Gastroesophageal sphincter (tissue), 3 donors: ENCODE results near the gene NR2F6.

Experiments used
- EP300 ChIP-seq: sonication (generic); formaldehyde crosslinking; IDR thresholded peaks from one replicate; pipeline ENCODE4 v1.6.1; 2017; ENCODE audit warnings: antibody characterized with exemption, mild to moderate bottlenecking
- POLR2A ChIP-seq, 2 donors: fragments of 450-650 bp; IDR thresholded peaks; one replicate each; pipeline ENCODE4 v1.6.1; 2017; ENCODE audit warnings: antibody characterized with exemption in 2 of 2, mild to moderate bottlenecking in 2 of 2, moderate library complexity in 1 of 2
- POLR2AphosphoS5 ChIP-seq: sonication (generic); formaldehyde crosslinking; IDR thresholded peaks from one replicate; pipeline ENCODE4 v1.6.1; 2017; ENCODE audit warnings: antibody characterized with exemption
- TF ChIP-seq, protein P1 (sequence below), 4 experiments: fragments of 200-600 bp in 2 of 4; fragments of 450-650 bp in 2 of 4; sonication (generic) in 1 of 4; IDR thresholded peaks; one replicate each; pipeline ENCODE4 v1.5.1; 2017 to 2019; ENCODE audit warnings: antibody characterized with exemption in 4 of 4, mild to moderate bottlenecking in 2 of 4, moderate library complexity in 2 of 4

GRCh38 chr19:17263712-17264640 lies 18.3 kb upstream of the NR2F6 start:
- TF ChIP-seq, protein P1, sequence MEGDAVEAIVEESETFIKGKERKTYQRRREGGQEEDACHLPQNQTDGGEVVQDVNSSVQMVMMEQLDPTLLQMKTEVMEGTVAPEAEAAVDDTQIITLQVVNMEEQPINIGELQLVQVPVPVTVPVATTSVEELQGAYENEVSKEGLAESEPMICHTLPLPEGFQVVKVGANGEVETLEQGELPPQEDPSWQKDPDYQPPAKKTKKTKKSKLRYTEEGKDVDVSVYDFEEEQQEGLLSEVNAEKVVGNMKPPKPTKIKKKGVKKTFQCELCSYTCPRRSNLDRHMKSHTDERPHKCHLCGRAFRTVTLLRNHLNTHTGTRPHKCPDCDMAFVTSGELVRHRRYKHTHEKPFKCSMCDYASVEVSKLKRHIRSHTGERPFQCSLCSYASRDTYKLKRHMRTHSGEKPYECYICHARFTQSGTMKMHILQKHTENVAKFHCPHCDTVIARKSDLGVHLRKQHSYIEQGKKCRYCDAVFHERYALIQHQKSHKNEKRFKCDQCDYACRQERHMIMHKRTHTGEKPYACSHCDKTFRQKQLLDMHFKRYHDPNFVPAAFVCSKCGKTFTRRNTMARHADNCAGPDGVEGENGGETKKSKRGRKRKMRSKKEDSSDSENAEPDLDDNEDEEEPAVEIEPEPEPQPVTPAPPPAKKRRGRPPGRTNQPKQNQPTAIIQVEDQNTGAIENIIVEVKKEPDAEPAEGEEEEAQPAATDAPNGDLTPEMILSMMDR (IDR thresholded peaks at IDR 0.05), result no peak
- TF ChIP-seq POLR2A (IDR thresholded peaks at IDR 0.05) (no peak), POLR2AphosphoS5 (no peak), EP300 (no peak)
